ENCODE data around the gene CCNK.

CCNK gene

GRCh38 chr14:99462210-99462609 lies 19.0 kb upstream of the CCNK start:
- ATAC-seq = no peak
- no peak for TF ChIP-seq ESRRG (CRISPR knock-in tag; IDR thresholded peaks at IDR 0.05)
- TF ChIP-seq TCF4 (CRISPR knock-in tag; IDR thresholded peaks at IDR 0.05; ENCODE audit: borderline replicate concordance) = no peak
- no peak for TF ChIP-seq GLIS3 (CRISPR knock-in tag; IDR thresholded peaks at IDR 0.05)
- TF ChIP-seq SNAI2 (CRISPR knock-in tag; IDR thresholded peaks at IDR 0.05) = no peak
- no peak for TF ChIP-seq BACH2 (CRISPR knock-in tag; IDR thresholded peaks at IDR 0.05; ENCODE audit: borderline replicate concordance)
- TF ChIP-seq RARB (CRISPR knock-in tag; IDR thresholded peaks at IDR 0.05) = no peak
- TF ChIP-seq, protein P1, sequence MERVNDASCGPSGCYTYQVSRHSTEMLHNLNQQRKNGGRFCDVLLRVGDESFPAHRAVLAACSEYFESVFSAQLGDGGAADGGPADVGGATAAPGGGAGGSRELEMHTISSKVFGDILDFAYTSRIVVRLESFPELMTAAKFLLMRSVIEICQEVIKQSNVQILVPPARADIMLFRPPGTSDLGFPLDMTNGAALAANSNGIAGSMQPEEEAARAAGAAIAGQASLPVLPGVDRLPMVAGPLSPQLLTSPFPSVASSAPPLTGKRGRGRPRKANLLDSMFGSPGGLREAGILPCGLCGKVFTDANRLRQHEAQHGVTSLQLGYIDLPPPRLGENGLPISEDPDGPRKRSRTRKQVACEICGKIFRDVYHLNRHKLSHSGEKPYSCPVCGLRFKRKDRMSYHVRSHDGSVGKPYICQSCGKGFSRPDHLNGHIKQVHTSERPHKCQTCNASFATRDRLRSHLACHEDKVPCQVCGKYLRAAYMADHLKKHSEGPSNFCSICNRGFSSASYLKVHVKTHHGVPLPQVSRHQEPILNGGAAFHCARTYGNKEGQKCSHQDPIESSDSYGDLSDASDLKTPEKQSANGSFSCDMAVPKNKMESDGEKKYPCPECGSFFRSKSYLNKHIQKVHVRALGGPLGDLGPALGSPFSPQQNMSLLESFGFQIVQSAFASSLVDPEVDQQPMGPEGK (CRISPR knock-in tag; IDR thresholded peaks at IDR 0.05; ENCODE audit: borderline replicate concordance) = no peak
- TF ChIP-seq, protein P2, sequence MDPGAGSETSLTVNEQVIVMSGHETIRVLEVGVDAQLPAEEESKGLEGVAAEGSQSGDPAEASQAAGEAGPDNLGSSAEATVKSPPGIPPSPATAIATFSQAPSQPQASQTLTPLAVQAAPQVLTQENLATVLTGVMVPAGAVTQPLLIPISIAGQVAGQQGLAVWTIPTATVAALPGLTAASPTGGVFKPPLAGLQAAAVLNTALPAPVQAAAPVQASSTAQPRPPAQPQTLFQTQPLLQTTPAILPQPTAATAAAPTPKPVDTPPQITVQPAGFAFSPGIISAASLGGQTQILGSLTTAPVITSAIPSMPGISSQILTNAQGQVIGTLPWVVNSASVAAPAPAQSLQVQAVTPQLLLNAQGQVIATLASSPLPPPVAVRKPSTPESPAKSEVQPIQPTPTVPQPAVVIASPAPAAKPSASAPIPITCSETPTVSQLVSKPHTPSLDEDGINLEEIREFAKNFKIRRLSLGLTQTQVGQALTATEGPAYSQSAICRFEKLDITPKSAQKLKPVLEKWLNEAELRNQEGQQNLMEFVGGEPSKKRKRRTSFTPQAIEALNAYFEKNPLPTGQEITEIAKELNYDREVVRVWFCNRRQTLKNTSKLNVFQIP (CRISPR knock-in tag; IDR thresholded peaks at IDR 0.05; ENCODE audit: borderline replicate concordance, low read depth) = no peak
- TF ChIP-seq ZFP3 (CRISPR knock-in tag; IDR thresholded peaks at IDR 0.05) = no peak
- no peak for TF ChIP-seq ZC3H10 (CRISPR knock-in tag; IDR thresholded peaks at IDR 0.05)
- no peak for TF ChIP-seq ZNF8 (CRISPR knock-in tag; IDR thresholded peaks at IDR 0.05)
- no peak for TF ChIP-seq CSDC2 (CRISPR knock-in tag; IDR thresholded peaks at IDR 0.05)
- no peak for TF ChIP-seq TOX (CRISPR knock-in tag; IDR thresholded peaks at IDR 0.05; ENCODE audit: borderline replicate concordance)
- TF ChIP-seq ZNF70 (CRISPR knock-in tag; IDR thresholded peaks at IDR 0.05) = no peak

- TF ChIP-seq, protein P1 (CRISPR knock-in tag; IDR thresholded peaks at IDR 0.05; ENCODE audit: borderline replicate concordance) = no peak
- TF ChIP-seq ESRRG (CRISPR knock-in tag; IDR thresholded peaks at IDR 0.05) (no peak), RARB (CRISPR knock-in tag; IDR thresholded peaks at IDR 0.05) (no peak), ZNF565 (CRISPR knock-in tag; conservative IDR thresholded peaks at IDR 0.05; ENCODE audit: low read depth) (no peak), ZFP3 (CRISPR knock-in tag; IDR thresholded peaks at IDR 0.05) (no peak), PPARA (CRISPR knock-in tag; IDR thresholded peaks at IDR 0.05; ENCODE audit: borderline replicate concordance) (no peak), ZC3H10 (CRISPR knock-in tag; IDR thresholded peaks at IDR 0.05) (no peak), CSDC2 (CRISPR knock-in tag; IDR thresholded peaks at IDR 0.05) (no peak), ZNF70 (CRISPR knock-in tag; IDR thresholded peaks at IDR 0.05) (no peak), CREB5 (CRISPR knock-in tag; IDR thresholded peaks at IDR 0.05; ENCODE audit: low read depth) (no peak), ZFP30 (CRISPR knock-in tag; IDR thresholded peaks at IDR 0.05) (no peak), TOX (CRISPR knock-in tag; IDR thresholded peaks at IDR 0.05; ENCODE audit: borderline replicate concordance) (no peak), SNAI2 (CRISPR knock-in tag; IDR thresholded peaks at IDR 0.05) (no peak), ZNF8 (CRISPR knock-in tag; IDR thresholded peaks at IDR 0.05) (no peak), GLIS3 (CRISPR knock-in tag; IDR thresholded peaks at IDR 0.05) (no peak), ARNTL (CRISPR knock-in tag; IDR thresholded peaks at IDR 0.05; ENCODE audit: borderline replicate concordance, low read depth) (no peak)
- ATAC-seq = no peak
Measured at GRCh38 chr14:99463974-99464373, 17.2 kb upstream of the CCNK start.

DNA sequence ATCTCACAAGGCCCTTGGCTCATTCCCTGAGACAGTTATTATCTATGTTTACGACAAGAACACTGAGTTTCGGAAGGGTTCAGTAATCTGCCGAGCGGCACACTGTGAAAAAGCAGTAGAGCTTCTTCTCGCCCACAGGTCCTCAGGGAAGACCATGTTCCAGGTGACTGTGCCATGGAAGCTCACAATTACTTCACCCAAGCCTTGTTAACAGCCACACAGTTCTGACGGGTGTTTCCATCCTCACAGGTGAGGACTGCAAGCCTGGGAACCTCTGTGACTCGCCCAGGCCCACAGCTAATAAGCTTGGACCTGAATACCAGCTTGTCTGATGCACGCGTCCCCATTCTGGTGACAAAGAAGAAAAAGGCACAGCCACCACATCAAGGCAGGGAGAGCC lies 15.9 kb upstream of the CCNK start:
- TF ChIP-seq CSDC2 (CRISPR knock-in tag; IDR thresholded peaks at IDR 0.05) (no peak), ZNF70 (CRISPR knock-in tag; IDR thresholded peaks at IDR 0.05) (no peak), ZNF8 (CRISPR knock-in tag; IDR thresholded peaks at IDR 0.05) (no peak), BACH2 (CRISPR knock-in tag; IDR thresholded peaks at IDR 0.05; ENCODE audit: borderline replicate concordance) (no peak), ZNF565 (CRISPR knock-in tag; conservative IDR thresholded peaks at IDR 0.05; ENCODE audit: low read depth) (no peak), GLIS3 (CRISPR knock-in tag; IDR thresholded peaks at IDR 0.05) (no peak), CREB5 (CRISPR knock-in tag; IDR thresholded peaks at IDR 0.05; ENCODE audit: low read depth) (no peak), TCF4 (CRISPR knock-in tag; IDR thresholded peaks at IDR 0.05; ENCODE audit: borderline replicate concordance) (no peak), RARB (CRISPR knock-in tag; IDR thresholded peaks at IDR 0.05) (no peak)
- ATAC-seq = no peak

All from SK-N-SH treated with all-trans-retinoic acid at 6 μM for 48 hours (cell line).